HepG2 (cell line): Measurements from ENCODE around the gene METTL27. TPM values are rescaled to one million over a fixed set of nuclear protein-coding genes. Genes with fewer than 3 reads are reported as not detected.
A peak's percentile ranks its signal among the peaks of the same experiment; 100 is the strongest.

Experiments used
- BCLAF1 ChIP-seq: fragments of 450-650 bp; IDR thresholded peaks from 2 replicates; pipeline ENCODE4 v1.6.1; 2017; ENCODE audit warnings: mild to moderate bottlenecking
- ELF1 ChIP-seq: sonication (generic); formaldehyde crosslinking; IDR thresholded peaks from 2 replicates; pipeline ENCODE4 v1.4.0; 2020; ENCODE audit warnings: missing genetic modification reagents
- GFI1 ChIP-seq: sonication (generic); formaldehyde crosslinking; IDR thresholded peaks from 2 replicates; pipeline ENCODE4 v1.5.0; 2020; ENCODE audit warnings: missing genetic modification reagents, mild to moderate bottlenecking, borderline replicate concordance
- NFAT5 ChIP-seq: sonication (generic); formaldehyde crosslinking; IDR thresholded peaks from 2 replicates; pipeline ENCODE4 v1.4.0; 2020; ENCODE audit warnings: missing genetic modification reagents
- PHF5A ChIP-seq: IDR thresholded peaks from one replicate; pipeline ENCODE4 v1.6.1; 2018; ENCODE audit warnings: low read depth, missing genetic modification reagents; ENCODE audit not compliant: unreplicated experiment
- POLR2AphosphoS5 ChIP-seq: IDR thresholded peaks from 2 replicates; pipeline ENCODE4 v1.6.1; 2012; ENCODE audit warnings: low read depth, low read length
- SOX13 ChIP-seq, 3 experiments: fragments of 450-650 bp in 1 of 3; sonication (generic) in 1 of 3; formaldehyde crosslinking in 1 of 3; IDR thresholded peaks in 2 of 3; conservative IDR thresholded peaks in 1 of 3; 2 replicates each; pipeline versions ENCODE4 v1.5.0 to v1.6.1; 2016 to 2020; ENCODE audit warnings: antibody characterized with exemption in 1 of 3, mild to moderate bottlenecking in 1 of 3, missing compliant biosample characterization in 1 of 3, missing genetic modification reagents in 1 of 3, moderate library complexity in 1 of 3
- THAP8 ChIP-seq: sonication (generic); formaldehyde crosslinking; IDR thresholded peaks from 2 replicates; pipeline ENCODE4 v1.5.1; 2020; ENCODE audit warnings: missing genetic modification reagents, mild to moderate bottlenecking, borderline replicate concordance
- ZKSCAN1 ChIP-seq: fragments of 150-350 bp; IDR thresholded peaks from 2 replicates; pipeline ENCODE4 v1.6.1; 2014; ENCODE audit warnings: low read length
- ZNF318 ChIP-seq: sonication (generic); formaldehyde crosslinking; IDR thresholded peaks from 2 replicates; pipeline ENCODE4 v1.4.0; 2020; ENCODE audit warnings: mild to moderate bottlenecking, missing genetic modification reagents
- polyA plus RNA-seq, 8 experiments: library from polyadenylated mRNA; depleted of rRNA in 3 of 8; stranded (reverse) in 7 of 8; unstranded in 1 of 8; fragments of >200 nt; fragmentation: Illumina TruSeq in 4 of 8; extraction: Trizol in 4 of 8; gene quantifications; 2 replicates each; pipeline versions ENCODE4 v1.2.1 to v1.2.3, GENCODE V29; 2011 to 2016; ENCODE audit warnings: low read depth in 4 of 8, missing spikeins in 1 of 8, mixed read lengths in 1 of 8; ENCODE audit not compliant: insufficient read depth in 1 of 8
- total RNA-seq, 5 experiments: library from RNA; depleted of rRNA; stranded (reverse); fragments of >200 nt; fragmentation: Illumina TruSeq; extraction: Trizol; gene quantifications; 2 replicates each; pipeline ENCODE4 v1.2.3, GENCODE V29; 2016; ENCODE audit warnings: low read depth in 1 of 5

Gene METTL27
- total and polyA plus RNA-seq, 2 of the 13 experiments (the other 11 are each of a cell fraction or from before 2014, with no cell fraction given), result 2.0 to 3.0 TPM

GRCh38 chr7:73829921-73830680, 12.2 kb downstream of the METTL27 start (continued):
- TF ChIP-seq THAP8 (CRISPR knock-in tag), result no peak
- no peak for TF ChIP-seq ELF1
- TF ChIP-seq NFAT5, result no peak
- TF ChIP-seq ZKSCAN1, result no peak
- TF ChIP-seq SOX13 (IDR thresholded peaks at IDR 0.05), result 0 out of 2 replicates have a peak, but pooled peaks have one; percentile 25
- TF ChIP-seq SOX13 (CRISPR knock-in tag; conservative IDR thresholded peaks at IDR 0.05 in 1 of 2, IDR thresholded peaks at IDR 0.05 in 1 of 2), result no peak; a peak in 1 of 4 replicates
- TF ChIP-seq BCLAF1, result no peak
- TF ChIP-seq ZNF318 (CRISPR knock-in tag), result no peak
- no peak for TF ChIP-seq POLR2AphosphoS5
- no peak for TF ChIP-seq GFI1 (CRISPR knock-in tag)
- TF ChIP-seq PHF5A (CRISPR knock-in tag), result peak; percentile 21
